Panc1 (cell line): ENCODE data around the gene COX17.

ENCODE experiments used
- POLR2AphosphoS5 ChIP-seq: IDR thresholded peaks from 2 replicates; pipeline ENCODE4 v1.6.1; 2012; ENCODE audit warnings: mild to moderate bottlenecking, low read depth, low read length, moderate library complexity
- REST ChIP-seq, 2 experiments: IDR thresholded peaks; 2 replicates each; pipeline ENCODE4 v1.6.1; 2011 to 2012; ENCODE audit warnings: low read depth in 2 of 2, control low read depth in 1 of 2, low read length in 1 of 2, mild to moderate bottlenecking in 1 of 2, moderate library complexity in 1 of 2; ENCODE audit not compliant: insufficient read depth in 1 of 2
- TF ChIP-seq, protein P1 (sequence below): fragments of 450-650 bp; IDR thresholded peaks from 2 replicates; pipeline ENCODE4 v1.5.1; 2017; ENCODE audit warnings: mild to moderate bottlenecking

- TF ChIP-seq, protein P1, sequence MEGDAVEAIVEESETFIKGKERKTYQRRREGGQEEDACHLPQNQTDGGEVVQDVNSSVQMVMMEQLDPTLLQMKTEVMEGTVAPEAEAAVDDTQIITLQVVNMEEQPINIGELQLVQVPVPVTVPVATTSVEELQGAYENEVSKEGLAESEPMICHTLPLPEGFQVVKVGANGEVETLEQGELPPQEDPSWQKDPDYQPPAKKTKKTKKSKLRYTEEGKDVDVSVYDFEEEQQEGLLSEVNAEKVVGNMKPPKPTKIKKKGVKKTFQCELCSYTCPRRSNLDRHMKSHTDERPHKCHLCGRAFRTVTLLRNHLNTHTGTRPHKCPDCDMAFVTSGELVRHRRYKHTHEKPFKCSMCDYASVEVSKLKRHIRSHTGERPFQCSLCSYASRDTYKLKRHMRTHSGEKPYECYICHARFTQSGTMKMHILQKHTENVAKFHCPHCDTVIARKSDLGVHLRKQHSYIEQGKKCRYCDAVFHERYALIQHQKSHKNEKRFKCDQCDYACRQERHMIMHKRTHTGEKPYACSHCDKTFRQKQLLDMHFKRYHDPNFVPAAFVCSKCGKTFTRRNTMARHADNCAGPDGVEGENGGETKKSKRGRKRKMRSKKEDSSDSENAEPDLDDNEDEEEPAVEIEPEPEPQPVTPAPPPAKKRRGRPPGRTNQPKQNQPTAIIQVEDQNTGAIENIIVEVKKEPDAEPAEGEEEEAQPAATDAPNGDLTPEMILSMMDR, result no peak
- no peak for TF ChIP-seq POLR2AphosphoS5
- TF ChIP-seq REST (IDR thresholded peaks at IDR 0.05; ENCODE audit: insufficient read depth in 1 of 2, low read depth in 2 of 2, low read length in 1 of 2), result no peak
Measured at GRCh38 chr3:119679874-119680273, 2.7 kb upstream of the COX17 start.
